Chondrocyte (in vitro differentiated cells): ENCODE results near the gene PYM1. TPM values are rescaled to one million over a fixed set of nuclear protein-coding genes. Genes with fewer than 3 reads are reported as not detected.

Experiments used
- DNase-seq: peaks from one replicate; pipeline ENCODE4 v3.0.0; 2021; ENCODE audit warnings: mixed read lengths, low spot score
- H3K27ac Mint-ChIP-seq: one replicate; pipeline ENCODE4 v1.8.0; 2021; ENCODE audit warnings: mild to moderate bottlenecking, moderate library complexity, mixed read lengths; ENCODE audit not compliant: unreplicated experiment
- H3K27me3 Mint-ChIP-seq: 2 replicates; pipeline ENCODE4 v1.8.0; 2021; ENCODE audit warnings: low read depth, mixed read lengths
- H3K36me3 Mint-ChIP-seq: 2 replicates; pipeline ENCODE4 v1.8.0; 2021; ENCODE audit warnings: low read depth, mixed read lengths
- H3K4me1 Mint-ChIP-seq: 2 replicates; pipeline ENCODE4 v1.8.0; 2021; ENCODE audit warnings: low read depth, mild to moderate bottlenecking, mixed read lengths
- H3K4me3 Mint-ChIP-seq: one replicate; pipeline ENCODE4 v1.8.0; 2021; ENCODE audit warnings: mild to moderate bottlenecking, moderate library complexity, mixed read lengths; ENCODE audit not compliant: unreplicated experiment
- H3K9me3 Mint-ChIP-seq: 2 replicates; pipeline ENCODE4 v1.8.0; 2021; ENCODE audit warnings: low read depth, mixed read lengths
- total RNA-seq: library from RNA; stranded (reverse); gene quantifications from 3 replicates; pipeline ENCODE4 v1.2.1, GENCODE V29; 2021
- TF ChIP-seq, protein P1 (sequence below): fragments of 200-600 bp; sonication (generic); IDR thresholded peaks from 2 replicates; pipeline ENCODE4 v1.5.0; 2021; ENCODE audit warnings: antibody characterized with exemption, mild to moderate bottlenecking, moderate library complexity

PYM1 gene
- total RNA-seq, 1 donor from 2014 or later, result 17.3 TPM

DNA sequence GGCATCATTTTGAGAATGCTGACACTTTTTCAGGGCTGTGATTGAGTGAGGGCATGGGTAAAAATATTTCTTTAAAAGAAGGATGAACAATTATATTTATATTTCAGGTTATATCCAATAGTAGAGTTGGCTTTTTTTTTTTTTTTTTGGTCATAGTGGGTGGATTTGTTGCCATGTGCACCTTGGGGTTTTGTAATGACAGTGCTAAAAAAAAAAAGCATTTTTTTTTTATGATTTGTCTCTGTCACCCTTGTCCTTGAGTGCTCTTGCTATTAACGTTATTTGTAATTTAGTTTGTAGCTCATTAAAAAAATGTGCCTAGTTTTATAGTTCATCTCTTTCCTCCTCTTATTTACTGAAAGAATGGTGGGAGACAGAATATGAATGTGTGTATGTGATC is 44.8 kb upstream of the PYM1 start:
- H3K27me3 Mint-ChIP-seq, result no peaks in the 10 kb centered on the region

DNA sequence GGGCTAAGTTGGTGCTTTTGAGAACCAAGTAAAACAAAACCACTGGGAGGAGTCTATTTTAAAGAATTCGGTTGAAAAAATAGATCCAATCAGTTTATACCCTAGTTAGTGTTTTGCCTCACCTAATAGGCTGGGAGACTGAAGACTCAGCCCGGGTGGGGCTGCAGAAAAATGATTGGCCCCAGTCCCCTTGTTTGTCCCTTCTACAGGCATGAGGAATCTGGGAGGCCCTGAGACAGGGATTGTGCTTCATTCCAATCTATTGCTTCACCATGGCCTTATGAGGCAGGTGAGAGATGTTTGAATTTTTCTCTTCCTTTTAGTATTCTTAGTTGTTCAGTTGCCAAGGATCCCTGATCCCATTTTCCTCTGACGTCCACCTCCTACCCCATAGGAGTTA is 44.3 kb upstream of the PYM1 start:
- TF ChIP-seq, protein P1, sequence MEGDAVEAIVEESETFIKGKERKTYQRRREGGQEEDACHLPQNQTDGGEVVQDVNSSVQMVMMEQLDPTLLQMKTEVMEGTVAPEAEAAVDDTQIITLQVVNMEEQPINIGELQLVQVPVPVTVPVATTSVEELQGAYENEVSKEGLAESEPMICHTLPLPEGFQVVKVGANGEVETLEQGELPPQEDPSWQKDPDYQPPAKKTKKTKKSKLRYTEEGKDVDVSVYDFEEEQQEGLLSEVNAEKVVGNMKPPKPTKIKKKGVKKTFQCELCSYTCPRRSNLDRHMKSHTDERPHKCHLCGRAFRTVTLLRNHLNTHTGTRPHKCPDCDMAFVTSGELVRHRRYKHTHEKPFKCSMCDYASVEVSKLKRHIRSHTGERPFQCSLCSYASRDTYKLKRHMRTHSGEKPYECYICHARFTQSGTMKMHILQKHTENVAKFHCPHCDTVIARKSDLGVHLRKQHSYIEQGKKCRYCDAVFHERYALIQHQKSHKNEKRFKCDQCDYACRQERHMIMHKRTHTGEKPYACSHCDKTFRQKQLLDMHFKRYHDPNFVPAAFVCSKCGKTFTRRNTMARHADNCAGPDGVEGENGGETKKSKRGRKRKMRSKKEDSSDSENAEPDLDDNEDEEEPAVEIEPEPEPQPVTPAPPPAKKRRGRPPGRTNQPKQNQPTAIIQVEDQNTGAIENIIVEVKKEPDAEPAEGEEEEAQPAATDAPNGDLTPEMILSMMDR, result no peak
- Mint-ChIP-seq H3K4me3 (no peak overlapping the region), H3K36me3 (peaks cover 1% of the 10 kb centered on the region), H3K4me1 (peaks cover 25% of the 10 kb centered on the region), H3K27me3 (no peaks in the 10 kb centered on the region), H3K9me3 (no peaks in the 10 kb centered on the region), H3K27ac (no peak overlapping the region)
- DNase-seq, result no peak

More for the DNA sequence above, 44.8 kb upstream of the PYM1 start:
- peaks cover 1% of the 10 kb centered on the region for H3K36me3 Mint-ChIP-seq
- TF ChIP-seq, protein P1, result no peak
- H3K4me3 Mint-ChIP-seq, result no peak overlapping the region
- peaks cover 21% of the 10 kb centered on the region for H3K4me1 Mint-ChIP-seq
- DNase-seq, result no peak
- H3K27ac Mint-ChIP-seq, result no peak overlapping the region
- no peaks in the 10 kb centered on the region for H3K9me3 Mint-ChIP-seq

DNA sequence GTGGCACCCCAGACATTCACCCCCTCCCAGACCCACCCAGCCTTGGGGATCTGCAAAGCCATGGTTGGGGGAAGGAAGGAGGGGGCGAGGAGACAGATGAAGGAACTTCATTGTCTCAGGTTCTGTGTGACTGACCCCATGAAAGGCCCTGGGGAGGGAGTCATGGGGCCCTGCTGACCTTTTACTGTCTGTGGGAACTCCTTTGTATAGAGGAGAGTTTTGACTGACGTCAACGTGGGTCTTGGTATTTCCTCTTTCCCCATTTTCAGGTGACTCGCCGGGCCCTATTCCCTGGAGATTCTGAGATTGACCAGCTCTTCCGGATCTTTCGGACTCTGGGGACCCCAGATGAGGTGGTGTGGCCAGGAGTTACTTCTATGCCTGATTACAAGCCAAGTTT is 43.1 kb upstream of the PYM1 start:
- no peak overlapping the region for H3K4me3 Mint-ChIP-seq
- no peaks in the 10 kb centered on the region for H3K27me3 Mint-ChIP-seq
- H3K9me3 Mint-ChIP-seq, result no peaks in the 10 kb centered on the region
- TF ChIP-seq, protein P1, result no peak
- DNase-seq, result no peak
- H3K4me1 Mint-ChIP-seq, result peaks cover 27% of the 10 kb centered on the region
- H3K27ac Mint-ChIP-seq, result peak overlapping the region; percentile 68
- H3K36me3 Mint-ChIP-seq, result peaks cover 1% of the 10 kb centered on the region

DNA sequence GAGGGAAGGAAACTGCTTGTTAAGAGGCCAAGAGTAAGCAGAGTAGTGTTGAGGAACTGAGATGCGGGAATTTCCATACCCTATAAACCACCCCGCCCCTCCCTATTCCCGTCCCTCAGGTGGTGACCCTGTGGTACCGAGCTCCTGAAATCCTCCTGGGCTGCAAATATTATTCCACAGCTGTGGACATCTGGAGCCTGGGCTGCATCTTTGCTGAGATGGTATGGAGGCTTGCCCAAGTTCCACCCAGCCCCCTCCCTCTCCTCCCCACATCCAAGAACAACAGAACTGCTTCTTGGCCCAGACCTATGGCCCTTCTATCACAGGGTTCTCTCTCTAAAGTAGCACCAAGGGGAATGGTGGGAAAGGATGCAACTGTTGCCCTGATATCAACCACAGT is 41.7 kb upstream of the PYM1 start:
- Mint-ChIP-seq H3K36me3 (peaks cover 1% of the 10 kb centered on the region), H3K27ac (no peak overlapping the region), H3K4me1 (peaks cover 27% of the 10 kb centered on the region), H3K4me3 (no peak overlapping the region), H3K27me3 (no peaks in the 10 kb centered on the region), H3K9me3 (no peaks in the 10 kb centered on the region)
- DNase-seq, result no peak
- TF ChIP-seq, protein P1, result no peak

DNA sequence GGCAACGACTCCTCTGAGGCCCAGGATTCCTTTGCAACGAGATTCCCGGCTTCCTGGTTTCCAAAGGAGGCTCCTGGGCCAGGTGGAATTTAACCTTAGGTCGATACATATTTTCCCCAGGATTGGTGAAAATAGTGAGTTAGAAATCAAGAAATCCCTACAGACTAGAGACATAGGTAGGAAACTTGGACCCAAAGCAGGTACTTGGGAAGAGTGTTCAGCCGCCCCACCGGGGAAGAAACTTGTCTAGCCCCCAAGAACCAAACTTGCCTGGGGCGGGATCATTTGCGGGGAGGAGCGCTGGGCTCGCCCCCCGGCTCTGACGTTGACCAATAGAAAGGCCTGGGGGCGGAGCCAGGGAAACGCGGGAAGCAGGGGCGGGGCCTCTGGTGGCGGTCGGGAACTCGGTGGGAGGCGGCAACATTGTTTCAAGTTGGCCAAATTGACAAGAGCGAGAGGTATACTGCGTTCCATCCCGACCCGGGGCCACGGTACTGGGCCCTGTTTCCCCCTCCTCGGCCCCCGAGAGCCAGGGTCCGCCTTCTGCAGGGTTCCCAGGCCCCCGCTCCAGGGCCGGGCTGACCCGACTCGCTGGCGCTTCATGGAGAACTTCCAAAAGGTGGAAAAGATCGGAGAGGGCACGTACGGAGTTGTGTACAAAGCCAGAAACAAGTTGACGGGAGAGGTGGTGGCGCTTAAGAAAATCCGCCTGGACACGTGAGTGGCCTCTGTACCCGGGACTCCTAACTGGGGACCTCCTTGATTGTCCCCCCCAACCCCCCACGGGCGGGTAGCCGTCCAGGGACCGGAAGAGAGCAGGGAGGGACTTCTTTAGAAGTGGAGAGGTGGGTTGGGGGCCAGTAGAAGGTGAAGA is 39.0 kb upstream of the PYM1 start, which contains the start of gene CDK2:
CDK2 (plus strand) TSS at position 423 of the 874 bp plus-strand sequence; CDS start at position 602, 179 bp downstream.
- no peaks in the 10 kb centered on the region for H3K9me3 Mint-ChIP-seq
- DNase-seq, result peak; percentile 94
- TF ChIP-seq, protein P1, result no peak
- peaks cover 27% of the 10 kb centered on the region for H3K4me1 Mint-ChIP-seq
- no peaks in the 10 kb centered on the region for H3K27me3 Mint-ChIP-seq
- peak within 1 kb of the TSS; percentile 87 for H3K4me3 Mint-ChIP-seq
- H3K36me3 Mint-ChIP-seq, result peaks cover 1% of the 10 kb centered on the region
- H3K27ac Mint-ChIP-seq, result peak within 1 kb of the TSS; percentile 90
